ENCODE results near the gene ATG3.

- TF ChIP-seq CTCF (IDR thresholded peaks at IDR 0.05) (no peak), POLR2A (IDR thresholded peaks at IDR 0.05) (no peak), POLR2AphosphoS5 (IDR thresholded peaks at IDR 0.05) (no peak)
Observed at GRCh38 chr3:112560307-112560706, 1.5 kb downstream of the ATG3 start.

Measured in stomach (tissue), 4 donors.